Subcutaneous abdominal adipose tissue (tissue), 5 donors: ENCODE data around the gene ACAP1.

Source experiments
- H3K27ac ChIP-seq: one replicate; pipeline ENCODE4 v1.7.0; 2013; ENCODE audit warnings: low read depth, mild to moderate bottlenecking, inconsistent platforms, low read length, moderate library complexity
- H3K27me3 ChIP-seq, 5 donors: one replicate each; pipeline ENCODE4 v1.7.0; 2013; ENCODE audit warnings: low read length in 5 of 5, inconsistent platforms in 1 of 5; ENCODE audit not compliant: control insufficient read depth in 5 of 5, insufficient read depth in 4 of 5
- H3K36me3 ChIP-seq, 5 donors: one replicate each; pipeline ENCODE4 v1.7.0; 2013; ENCODE audit warnings: low read length in 5 of 5; ENCODE audit not compliant: control insufficient read depth in 5 of 5, insufficient read depth in 5 of 5
- H3K4me1 ChIP-seq, 5 donors: one replicate each; pipeline ENCODE4 v1.7.0; 2013; ENCODE audit warnings: low read length in 5 of 5, mild to moderate bottlenecking in 3 of 5, moderate library complexity in 1 of 5; ENCODE audit not compliant: control insufficient read depth in 5 of 5, insufficient read depth in 5 of 5
- H3K4me3 ChIP-seq, 5 donors: one replicate each; pipeline ENCODE4 v1.7.0; 2013; ENCODE audit warnings: low read length in 5 of 5, low read depth in 1 of 5
- H3K9ac ChIP-seq, 5 donors: one replicate each; pipeline ENCODE4 v1.7.0; 2013; ENCODE audit warnings: low read length in 5 of 5, mild to moderate bottlenecking in 4 of 5, moderate library complexity in 3 of 5
- H3K9me3 ChIP-seq, 5 donors: one replicate each; pipeline ENCODE4 v1.7.0; 2013; ENCODE audit warnings: low read length in 5 of 5; ENCODE audit not compliant: control insufficient read depth in 5 of 5
- donor health status: healthy.
- donor health status: healthy.
- donor health status: healthy.
- donor health status: healthy.
- donor health status: healthy.

ACAP1 gene

DNA sequence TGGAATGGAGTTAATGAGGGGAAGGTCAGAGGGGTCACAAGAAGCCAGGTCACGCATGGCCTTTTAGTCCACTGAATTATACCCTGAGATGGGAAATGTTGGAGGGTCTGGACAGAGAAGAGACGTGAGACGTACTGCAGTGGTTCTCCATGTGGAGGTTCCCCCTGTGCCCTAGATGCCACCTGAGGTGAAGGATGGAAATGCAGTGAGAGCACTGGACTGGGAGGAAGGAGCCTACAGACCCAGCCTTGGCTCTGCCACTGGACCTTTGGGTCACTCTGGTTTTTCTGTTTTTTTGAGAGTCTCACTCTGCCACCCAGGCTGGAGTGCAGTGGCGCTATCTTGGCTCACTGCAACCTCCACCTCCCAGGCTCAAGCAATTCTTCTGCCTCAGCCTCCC, 59.8 kb downstream of the ACAP1 start:
- no peak overlapping the region for H3K27ac ChIP-seq

DNA sequence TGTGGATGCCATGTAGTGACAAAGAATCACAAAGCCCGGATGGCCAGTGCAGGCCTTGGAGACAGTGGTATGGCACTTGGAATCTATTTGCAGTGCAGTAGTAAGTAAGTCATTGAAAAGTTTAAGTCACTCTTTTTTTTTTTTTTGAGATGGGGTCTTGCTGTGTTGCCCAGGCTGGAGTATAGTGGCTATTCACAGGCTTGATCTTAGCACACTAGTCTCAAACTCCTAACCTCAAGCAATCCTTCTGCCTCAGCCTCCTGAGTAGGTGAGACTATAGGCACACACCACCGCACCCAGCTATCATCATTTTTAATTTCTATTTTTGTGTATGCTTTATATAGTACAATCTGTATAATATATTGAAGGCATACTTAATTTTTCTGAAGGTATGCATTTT, 62.3 kb downstream of the ACAP1 start:
- no peak overlapping the region for H3K9ac ChIP-seq
- H3K27ac ChIP-seq: no peak overlapping the region
- H3K9me3 ChIP-seq: no peaks in the 10 kb centered on the region
- no peaks in the 10 kb centered on the region for H3K27me3 ChIP-seq
- no peak overlapping the region for H3K4me3 ChIP-seq
- peaks cover 4 to 25% (median 22%) of the 10 kb centered on the region in 5 donors for H3K4me1 ChIP-seq
- H3K36me3 ChIP-seq: no peaks in the 10 kb centered on the region

More for the DNA sequence above, 59.8 kb downstream of the ACAP1 start:
- no peaks in the 10 kb centered on the region for H3K27me3 ChIP-seq
- H3K9me3 ChIP-seq: no peaks in the 10 kb centered on the region
- peaks cover 0 to 24% (median 18%) of the 10 kb centered on the region in 5 donors for H3K4me1 ChIP-seq
- peaks cover 0 to 11% (median 8%) of the 10 kb centered on the region in 5 donors for H3K36me3 ChIP-seq
- no peak overlapping the region for H3K4me3 ChIP-seq
- no peak overlapping the region for H3K9ac ChIP-seq
